T follicular helper cell (primary cell): Measurements from ENCODE around the gene MEIOB.
"Not testable (repeated sequence)": the region's sequence is repeated elsewhere in the genome, so short reads cannot be mapped to it uniquely, and the experiment has no call there.

Experiments used
- DNase-seq: peaks from one replicate; pipeline ENCODE4 v3.0.0-alpha.2; 2020; ENCODE audit warnings: low read depth

Gene MEIOB

DNA sequence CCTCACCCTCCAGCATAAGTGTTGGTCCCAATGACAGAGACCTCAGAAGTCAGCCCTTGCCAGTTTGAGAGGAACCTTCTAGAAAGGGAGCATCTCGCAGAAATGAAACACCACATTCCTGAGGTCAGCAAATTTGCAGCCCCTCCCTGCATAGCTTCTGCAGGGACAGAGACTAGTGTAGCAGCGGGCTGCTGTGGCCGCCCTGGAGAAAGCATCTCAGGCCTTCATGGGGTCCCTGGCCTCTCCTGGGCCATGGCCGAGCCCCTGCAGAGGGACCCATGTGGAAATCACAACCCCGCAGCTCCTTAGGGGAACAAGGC is 34.8 kb upstream of the MEIOB start:
- DNase-seq = no peak

DNA sequence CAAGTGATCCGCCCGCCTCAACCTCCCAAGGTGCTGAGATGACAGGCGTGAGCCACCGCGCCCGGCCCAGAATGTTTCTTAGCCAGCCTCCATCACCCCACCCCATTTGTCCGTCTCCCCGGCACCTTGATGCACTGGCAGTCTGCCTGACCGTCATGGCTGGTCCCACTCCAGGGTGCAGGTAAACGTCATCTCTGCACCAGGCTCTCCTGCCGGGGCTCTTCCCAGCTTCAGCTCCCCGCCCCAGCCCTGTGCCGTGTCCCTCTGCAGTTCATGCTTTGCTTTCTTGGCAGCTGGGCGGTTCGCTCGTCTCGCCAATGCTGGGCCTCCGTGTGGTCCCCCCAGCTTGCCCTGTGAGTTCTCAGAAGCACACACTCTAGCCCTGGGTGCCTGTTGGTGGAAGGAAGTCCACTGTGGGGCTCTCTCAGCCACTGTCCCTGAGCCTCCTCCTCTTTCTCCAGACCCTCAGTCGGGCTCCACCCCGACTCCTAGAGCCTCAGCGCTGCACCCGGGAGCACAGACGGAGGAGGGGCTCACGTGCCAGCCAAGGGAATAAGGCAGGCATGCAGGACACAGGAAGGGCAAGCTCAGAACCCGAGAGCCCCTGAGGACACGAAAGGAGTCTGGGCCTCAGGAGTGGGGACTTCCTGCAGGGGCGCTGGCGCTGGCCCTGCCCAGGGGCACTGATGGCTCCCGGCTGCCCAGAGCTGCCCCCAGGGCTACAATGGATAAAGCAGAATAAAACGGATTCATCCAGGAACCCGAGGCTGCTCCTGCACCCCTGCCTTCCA is 34.3 kb upstream of the MEIOB start:
- DNase-seq = no peak

DNA sequence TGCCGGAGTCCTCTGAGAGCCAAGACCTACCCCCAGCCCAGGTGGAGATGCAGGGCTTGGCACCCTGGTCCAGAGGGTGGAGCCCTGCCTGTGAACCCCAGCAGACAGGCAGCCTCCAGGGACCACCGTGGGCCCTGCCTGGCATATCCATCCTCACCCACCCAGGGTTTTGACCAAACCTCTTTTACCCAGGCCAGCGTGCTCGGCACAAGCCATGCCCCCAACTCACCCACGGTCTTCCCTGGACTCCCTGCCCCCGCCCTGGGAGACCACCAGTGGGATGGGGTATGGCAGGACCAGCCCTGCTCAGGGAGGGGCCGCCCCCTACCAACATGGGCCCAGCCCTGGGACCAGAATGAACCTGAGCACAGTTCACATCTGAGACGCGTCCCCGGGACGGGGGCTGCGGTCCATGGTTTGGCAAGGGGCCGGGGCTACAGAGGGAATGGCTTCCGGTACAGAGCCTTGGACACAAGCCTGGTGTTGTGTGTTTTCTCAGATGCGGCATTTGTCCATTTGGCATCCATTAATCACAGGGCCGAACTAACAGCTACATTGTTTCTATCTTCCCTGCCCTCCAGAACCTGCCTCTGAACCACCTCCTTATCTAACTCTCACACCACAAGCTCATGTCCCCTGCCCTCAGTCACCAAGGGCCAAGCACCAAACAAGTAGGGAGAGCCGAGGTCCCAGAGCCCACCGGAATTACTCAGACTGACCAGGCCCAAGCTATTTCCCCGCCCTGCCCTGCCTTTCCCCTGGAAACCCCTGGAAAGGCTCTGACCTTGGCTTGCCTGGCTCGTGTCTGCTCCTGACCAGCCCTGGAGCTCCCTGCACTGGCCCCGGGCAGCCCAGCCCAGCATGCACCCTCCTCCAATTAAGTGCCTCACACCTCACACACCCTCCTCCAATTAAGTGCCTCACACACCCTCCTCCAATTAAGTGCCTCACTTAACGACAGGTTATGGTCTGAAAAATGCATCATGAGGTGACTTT is 32.2 kb upstream of the MEIOB start:
- DNase-seq = no peak

DNA sequence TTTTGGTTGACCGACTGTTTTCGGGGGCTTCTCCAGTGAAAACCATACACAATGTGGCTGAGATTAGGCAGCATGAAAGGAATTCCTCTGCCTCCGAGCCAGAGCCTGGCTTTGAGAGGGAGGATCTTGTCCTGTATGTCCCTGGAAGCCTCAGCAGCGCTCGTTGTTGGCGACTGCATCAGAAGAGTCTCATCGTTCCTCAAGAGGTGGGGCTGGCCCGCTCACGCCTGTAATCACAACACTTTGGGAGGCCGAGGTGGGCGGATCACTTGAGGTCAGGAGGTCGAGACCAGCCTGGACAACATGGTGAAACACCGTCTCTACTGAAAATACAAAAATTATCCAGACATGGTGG is 31.2 kb upstream of the MEIOB start:
- no peak for DNase-seq

DNA sequence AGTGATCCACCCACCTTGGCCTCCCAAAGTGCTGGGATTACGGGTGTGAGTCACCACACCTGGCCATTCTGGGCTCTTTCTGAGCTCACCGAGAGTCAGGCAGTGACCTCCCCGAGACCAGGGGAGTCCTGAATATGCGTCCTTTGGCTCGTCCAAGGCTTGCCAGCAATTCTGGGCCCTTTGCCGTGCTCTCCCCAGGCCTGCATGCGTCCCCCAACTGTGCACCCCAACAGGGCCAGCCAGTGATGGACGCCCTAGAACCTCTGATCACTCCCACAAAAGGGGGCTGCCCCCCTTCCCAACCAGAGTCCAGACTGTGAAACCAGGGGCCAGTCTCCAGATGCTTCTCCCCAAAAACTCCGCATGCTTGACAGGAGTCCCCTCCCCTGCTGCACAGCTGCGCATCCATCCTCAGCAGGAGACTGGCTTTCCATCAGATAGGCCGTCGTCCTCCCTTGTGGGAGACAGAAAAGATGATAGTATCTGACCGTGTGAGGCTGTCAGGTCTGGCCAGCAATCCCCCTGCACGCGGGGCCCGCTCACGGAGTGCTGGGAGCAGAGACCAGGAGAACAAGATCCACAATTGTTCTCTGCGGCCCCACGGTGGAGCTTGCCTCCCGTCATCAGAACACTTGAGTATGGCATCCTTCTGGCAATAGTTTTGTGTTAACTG is 30.7 kb upstream of the MEIOB start:
- no peak for DNase-seq

DNA sequence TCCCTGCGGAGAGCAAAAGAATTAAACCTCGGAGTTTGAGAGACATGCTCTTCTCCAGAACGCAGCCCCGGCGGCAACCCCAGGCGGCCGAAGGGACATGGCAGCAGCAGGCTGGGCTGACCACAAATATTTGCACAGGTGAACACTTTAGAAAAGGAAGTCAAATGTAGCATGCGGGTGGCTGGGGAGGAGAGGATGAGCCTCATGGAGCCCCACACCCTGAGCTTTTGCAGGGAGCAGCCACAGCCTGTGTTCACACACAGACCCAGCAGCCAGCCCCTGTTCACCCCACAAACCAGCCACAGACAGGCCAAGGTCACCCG is 28.4 kb upstream of the MEIOB start:
- DNase-seq = no peak

DNA sequence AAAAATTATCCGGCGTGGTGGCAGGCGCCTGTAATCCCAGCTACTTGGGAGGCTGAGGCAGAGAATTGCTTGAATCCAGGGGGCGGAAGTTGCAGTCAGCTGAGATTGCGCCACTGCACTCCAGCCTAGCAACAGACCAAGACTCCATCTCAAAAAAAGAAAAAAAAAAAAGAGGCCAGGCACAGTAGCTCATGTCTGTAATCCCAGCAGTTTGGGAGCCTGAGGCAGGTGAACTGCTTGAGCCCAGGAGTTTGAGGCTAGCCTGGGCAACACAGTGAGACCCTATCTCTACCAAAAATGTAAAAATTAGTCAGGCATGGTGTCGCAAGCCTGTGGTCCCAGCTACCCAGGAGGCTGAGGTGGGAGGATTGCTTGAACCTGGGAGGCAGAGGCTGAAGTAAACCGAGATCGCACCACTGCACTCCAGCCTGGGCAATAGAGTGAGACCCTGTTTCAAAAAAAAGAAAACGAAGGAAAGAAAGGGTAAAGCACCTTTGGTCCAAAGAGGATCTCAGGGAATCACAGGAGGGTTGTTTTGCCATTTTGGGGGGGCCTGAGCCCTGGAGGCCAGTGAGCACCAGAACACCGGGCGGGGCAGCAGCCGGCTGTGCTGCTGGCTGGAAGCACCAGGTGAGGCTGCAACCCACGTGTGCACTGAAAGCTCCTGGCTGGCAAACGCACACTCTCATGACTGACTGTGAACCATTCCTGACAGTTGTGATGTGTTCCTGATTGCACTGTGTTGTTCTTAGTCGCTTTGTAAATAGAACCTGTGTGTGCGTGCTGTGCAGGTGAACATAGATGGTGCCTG is 27.9 kb upstream of the MEIOB start:
- no peak for DNase-seq

DNA sequence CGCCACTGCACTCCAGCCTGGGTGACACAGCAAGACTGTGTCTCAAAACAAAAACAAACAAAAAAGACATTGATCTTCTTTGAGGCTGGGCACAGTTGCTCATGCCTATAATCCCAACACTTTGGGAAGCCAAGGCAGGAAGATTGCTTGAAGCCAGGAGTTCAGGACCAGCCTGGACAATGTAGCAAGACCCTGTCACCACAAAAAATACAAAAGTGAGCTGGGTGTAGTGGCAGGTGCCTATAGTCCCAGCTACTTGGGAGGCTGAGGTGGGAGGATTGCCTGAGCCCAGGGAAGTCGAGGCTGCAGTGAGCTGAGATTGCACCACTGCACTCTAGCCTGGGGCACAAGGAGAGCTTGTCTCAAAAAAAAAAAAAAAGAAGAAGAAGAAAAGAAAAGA is 25.7 kb upstream of the MEIOB start:
- not testable (repeated sequence) for DNase-seq

DNA sequence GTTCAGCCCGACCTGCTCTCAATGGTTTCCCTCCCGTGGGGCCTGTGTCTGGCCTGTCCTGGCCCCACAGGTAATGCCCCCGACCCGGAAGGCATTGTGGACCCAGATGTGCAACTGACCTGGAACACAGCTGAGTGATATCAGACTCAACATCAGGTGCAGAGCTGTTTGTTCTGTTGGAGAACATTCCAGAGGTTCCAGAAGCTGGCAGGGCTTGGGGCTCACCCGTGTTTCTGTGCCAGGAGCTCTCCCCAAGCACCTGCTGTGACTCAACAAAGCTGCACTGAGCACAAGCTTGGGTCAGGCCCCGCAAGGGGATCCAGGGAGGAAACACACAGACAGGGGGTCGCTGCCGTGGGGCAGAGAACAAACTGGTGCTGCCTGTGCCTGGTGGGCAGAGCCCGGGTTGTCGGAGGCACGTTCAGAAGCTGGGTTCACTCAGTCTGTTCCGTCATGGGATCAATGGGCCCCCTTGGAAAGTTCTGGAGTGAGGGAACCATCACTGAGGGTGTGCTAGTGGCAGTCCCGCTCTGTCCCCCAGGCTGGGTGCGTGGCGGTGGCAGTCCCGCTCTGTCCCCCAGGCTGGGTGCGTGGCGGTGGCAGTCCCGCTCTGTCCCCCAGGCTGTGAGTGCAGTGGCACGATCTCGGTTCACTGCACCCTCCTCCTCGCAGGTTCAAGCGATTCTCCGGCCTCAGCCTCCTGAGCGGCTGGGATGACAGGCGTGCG is 24.1 kb upstream of the MEIOB start:
- DNase-seq = no peak

DNA sequence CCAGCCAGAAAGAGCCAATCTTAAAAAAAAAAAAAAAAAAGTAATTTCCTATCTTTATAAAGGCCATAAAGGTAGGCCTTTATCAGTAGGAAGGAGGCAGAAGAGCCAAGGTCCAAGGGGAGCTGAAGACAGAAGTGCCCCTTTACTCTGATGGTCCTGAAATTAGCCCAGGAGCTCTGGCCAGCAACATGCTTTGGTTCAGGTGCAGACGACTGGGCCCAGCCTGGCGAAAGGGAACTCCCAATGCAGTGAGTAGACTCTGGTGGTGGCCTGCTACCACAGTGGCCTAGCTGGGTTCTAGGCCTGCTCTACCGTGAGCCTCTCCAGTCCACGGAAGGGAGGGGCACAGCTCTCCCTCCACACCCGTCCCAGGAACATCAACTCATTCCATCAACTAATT is 23.1 kb upstream of the MEIOB start:
- no peak for DNase-seq

DNA sequence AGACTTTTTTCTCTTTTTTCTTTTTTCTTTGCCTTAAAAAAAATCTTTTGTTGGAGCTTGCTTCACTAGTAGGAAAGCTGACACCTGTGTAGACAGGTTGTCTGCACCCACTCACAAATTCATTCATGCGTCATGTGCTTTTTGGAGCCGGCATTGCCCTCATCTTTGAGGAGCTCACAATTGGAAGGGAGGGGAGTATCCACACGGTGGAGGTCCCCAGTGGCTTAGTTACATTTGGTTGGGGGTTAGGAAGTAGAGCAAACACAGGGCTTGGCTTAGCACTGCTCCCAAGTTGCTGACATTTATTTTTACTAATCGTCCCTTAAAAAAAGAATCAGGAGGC is 18.7 kb upstream of the MEIOB start:
- DNase-seq = no peak

DNA sequence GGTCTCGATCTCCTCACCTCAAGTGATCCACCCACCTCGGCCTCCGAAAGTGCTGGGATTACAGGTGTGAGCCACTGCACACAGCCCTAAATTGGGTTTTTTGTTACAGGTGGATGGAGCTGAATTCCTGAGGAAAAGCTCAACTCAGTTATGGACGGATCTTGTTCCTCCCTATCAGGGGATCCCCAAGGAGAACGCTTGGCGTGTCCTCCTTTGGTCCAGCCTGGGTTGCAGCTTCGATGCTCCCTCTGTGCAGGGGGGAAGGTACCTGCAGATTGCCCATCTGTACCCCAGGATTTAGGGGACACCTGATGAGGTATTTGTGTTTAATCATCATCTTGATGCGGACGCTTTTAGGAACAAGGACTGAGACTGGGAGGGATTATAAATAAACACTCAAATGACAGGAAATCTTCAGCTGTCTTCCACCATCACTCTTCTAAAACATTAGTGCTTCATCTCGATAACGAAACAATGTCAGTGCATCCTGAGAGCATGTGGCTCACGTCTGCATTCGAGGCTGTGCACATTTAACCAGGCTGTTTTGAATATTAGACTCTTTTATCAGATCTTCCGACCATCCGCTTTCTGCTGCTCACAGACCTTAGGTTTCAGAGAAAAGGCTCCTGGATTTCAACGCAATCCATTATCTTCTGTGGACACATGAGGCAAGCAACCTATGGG is 18.2 kb upstream of the MEIOB start:
- DNase-seq = no peak

DNA sequence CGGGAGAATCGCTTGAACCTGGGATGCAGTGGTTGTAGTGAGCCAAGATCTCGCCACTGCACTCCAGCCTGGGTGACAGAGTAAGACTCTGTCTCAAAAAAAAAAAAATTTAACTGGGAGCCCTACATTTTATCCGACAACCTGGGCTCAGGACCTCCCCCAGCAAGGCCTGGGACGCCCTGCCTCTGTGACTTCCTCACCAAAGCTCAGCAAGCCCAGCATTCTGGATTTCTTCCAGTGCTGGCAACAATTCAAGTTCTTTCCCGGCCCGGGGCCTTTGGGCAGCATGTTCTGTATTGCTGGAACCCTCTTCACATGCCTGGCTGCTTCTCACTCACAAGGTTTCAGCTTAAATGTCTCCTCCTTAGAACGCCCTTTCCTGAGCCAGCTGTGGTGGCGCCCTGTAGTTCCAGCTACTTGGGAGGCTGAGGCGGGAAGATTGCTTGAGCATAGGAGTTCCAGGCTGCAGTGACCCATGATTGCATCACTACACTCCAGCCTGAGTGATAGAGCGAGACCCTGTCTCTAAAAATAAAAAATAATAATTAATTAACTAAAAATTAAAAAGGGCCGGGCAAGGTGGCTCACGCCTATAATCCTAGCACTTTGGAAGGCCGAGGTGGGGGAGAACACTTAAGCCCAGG is 15.9 kb upstream of the MEIOB start:
- DNase-seq = no peak

DNA sequence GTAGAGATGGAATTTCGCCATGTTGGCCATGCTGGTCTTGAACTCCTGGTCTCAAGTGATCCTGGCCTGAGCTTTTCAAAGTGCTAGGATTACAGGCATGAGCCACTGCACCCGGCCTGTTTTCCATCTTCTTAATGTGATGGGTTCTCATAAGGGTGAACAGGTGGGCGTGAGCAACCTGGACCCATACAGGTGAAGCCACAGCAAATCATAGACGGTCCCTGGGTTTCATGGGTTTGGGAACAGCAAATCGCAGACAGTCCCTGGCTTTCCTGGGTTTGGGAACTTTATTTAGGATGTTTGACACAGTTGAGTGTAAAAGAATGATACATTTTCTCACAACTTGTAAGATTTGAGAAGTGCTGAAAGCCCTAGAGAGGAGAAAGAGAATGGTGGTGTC is 12.9 kb upstream of the MEIOB start:
- no peak for DNase-seq

DNA sequence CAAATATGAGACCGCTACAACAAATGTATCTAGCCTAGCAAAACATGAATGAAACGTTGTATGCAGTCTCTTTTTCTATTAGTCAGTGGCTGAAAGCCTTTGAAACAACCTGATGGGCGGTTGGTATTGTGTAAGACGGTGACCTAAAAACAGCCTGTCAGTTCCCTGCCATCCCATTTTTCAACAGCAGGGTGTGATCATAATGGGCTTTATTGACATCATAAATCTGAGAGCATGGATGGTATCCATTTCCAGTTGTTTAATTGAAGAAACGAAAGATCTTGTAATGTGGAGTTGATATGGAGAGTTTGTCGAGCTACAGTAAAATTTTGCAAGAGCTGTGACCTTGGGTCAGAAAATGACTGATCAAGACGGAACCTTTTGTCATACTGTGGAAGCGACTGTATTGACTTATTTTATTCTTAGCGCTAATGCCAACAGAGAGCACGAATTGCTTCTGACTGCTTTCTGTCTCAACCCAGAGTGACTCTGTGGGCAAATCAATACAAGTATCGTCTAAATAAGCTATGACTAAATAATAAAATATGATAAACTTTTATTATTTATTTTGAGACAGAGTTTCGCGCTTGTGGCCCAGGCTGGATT is 12.3 kb upstream of the MEIOB start:
- DNase-seq = no peak

DNA sequence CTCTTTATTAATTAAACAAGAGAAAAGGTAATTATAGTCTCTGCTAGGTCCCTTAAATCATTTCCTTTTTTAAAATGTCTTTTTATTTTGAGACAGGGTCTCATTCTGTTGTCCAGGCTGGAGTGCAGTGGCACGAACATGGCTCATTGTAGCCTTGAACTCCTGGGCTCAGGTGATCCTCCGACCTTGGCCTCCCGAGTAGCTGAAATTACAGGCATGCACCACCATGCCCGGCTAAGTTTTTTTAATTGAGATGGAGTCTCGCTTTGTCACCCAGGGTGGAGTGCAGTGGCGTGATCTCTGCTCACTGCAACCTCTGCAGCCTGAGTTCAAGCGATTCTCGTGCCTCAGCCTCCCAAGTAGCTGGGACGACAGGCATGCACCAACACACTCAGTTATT is 9.2 kb upstream of the MEIOB start:
- DNase-seq = not testable (repeated sequence)

DNA sequence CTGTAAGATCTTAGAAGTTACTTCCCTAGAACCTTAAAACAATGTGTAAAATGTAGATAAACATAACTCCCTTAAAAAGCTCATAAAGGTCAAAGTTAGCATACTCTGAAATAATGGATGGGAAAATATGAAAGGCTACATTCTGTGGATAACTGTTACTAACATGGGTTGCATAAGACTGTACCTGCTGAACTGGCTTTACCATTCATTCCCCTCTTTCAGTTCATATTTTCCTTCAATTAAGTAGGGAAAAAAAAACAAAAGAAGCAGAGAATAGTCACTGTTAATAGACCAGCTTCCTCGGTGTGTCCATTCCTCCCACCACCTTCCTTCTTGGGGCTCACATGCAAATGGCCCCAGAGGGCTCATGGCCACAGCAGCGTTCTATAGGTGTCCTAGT is 7.5 kb upstream of the MEIOB start:
- DNase-seq = no peak

DNA sequence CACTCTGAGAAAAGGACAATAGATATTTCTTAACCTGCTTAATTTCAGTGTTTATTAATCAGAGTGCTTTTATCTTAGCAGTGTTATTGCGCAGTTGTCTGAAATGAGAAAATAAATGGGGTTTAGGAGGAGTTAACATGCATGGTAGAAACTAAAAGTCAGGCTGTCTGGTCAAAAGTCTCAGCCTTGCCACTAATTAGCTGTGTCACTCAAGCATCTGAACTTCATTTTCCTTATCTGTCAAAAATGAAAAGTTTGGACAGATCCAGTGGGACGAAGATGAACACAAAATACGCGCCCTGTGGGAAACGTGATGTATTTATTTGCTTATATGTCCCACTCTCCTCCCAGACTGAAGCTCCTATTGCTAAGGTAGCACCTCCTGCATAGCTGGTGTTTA is 6.3 kb upstream of the MEIOB start:
- no peak for DNase-seq

DNA sequence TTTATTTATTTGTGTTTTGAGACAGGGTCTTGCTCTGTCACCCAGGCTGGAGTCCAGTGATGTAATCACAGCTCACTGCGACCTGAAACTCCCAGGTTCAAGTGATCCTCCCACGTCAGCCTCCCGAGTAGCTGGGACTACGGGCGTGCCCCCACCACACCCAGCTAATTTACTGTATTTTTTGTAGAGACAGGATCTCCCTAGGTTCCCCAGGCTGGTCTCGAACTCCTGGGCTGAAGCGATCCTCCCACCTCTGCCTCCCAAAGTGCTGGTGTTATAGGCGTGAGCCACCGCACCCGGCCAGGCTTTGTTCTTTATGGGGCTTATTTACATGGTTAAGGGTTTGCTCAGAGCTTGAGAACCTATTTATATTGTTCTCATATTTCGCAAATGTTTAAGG is 5.8 kb upstream of the MEIOB start:
- DNase-seq = no peak

DNA sequence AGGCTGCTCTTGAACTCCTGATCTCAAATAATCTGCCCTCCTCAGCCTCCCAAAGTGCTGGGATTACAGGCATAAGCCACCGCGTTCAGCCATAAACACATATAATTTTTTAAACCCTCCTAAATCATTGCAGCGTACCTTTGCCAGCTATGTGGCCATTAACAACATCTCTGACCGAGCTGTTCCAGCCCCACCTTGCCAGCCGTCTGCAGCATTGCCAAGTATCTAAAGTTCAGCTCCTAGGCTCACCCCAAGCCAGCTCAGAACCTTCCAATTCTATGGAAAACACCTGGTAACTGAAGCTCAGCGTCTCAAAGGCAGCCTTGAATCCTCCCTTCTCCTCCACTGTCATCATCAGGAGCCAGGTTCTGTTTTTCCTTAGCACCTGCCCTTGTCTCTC is 5.1 kb upstream of the MEIOB start:
- DNase-seq = no peak
